Body of pancreas (tissue), 4 donors: ENCODE results near the gene USP11. TPM values are rescaled to one million over a fixed set of nuclear protein-coding genes. Genes with fewer than 3 reads are reported as not detected.

Source experiments
- ATAC-seq: fragments of 150-250 bp; one replicate; pipeline ENCODE4 v1.9.1; 2016
- DNase-seq, 4 donors: peaks; one replicate each; pipeline ENCODE4 v3.0.0-alpha.2; 2019
- H3K27ac ChIP-seq, 4 donors: fragments of 200-600 bp; sonication (generic); 1 replicate in 3 of 4; 2 replicates in 1 of 4; pipeline versions ENCODE4 v1.5.1 to v1.6.1; 2016 to 2019; ENCODE audit warnings: mild to moderate bottlenecking in 1 of 4, mixed read lengths in 1 of 4, moderate library complexity in 1 of 4
- H3K27me3 ChIP-seq, 2 donors: fragments of 200-600 bp; sonication (generic); one replicate each; pipeline ENCODE4 v1.6.0; 2016; ENCODE audit warnings: mild to moderate bottlenecking in 1 of 2
- H3K36me3 ChIP-seq, 2 donors: fragments of 200-600 bp; sonication (generic); replicated peaks in 1 of 2; 2 replicates each; pipeline ENCODE4 v1.5.1; 2016; ENCODE audit warnings: low read depth in 2 of 2; ENCODE audit not compliant: insufficient read depth in 1 of 2
- H3K4me1 ChIP-seq: fragments of 200-600 bp; sonication (generic); one replicate; pipeline ENCODE4 v1.6.0; 2016
- H3K4me3 ChIP-seq, 2 donors: fragments of 200-600 bp; sonication (generic); 1 replicate in 1 of 2; 2 replicates in 1 of 2; pipeline ENCODE4 v1.5.1; 2016 to 2019
- H3K9me3 ChIP-seq, 3 donors: fragments of 200-600 bp; sonication (generic); 1 replicate in 2 of 3; 2 replicates in 1 of 3; pipeline ENCODE4 v1.5.1; 2016
- POLR2A ChIP-seq, 3 donors: fragments of 450-650 bp; IDR thresholded peaks; one replicate each; pipeline ENCODE4 v1.6.1; 2016; ENCODE audit warnings: antibody characterized with exemption in 3 of 3, mild to moderate bottlenecking in 2 of 3
- WGBS, 2 donors: methylation state at CpG; one replicate each; pipeline ENCODE4 v1.1.5; 2017; 5-methylcytosine and 5-hydroxymethylcytosine counted together
- intact Hi-C: fragments of 100-400 bp; cut with DNase I; formaldehyde crosslinking; loops from one replicate; pipeline ENCODE4 v1.15.1; 2023
- total RNA-seq, 2 donors: library from RNA; depleted of rRNA; stranded (reverse); fragments of >200 nt; gene quantifications; one replicate each; pipeline ENCODE4 v1.1.0, GENCODE V29; 2016
- TF ChIP-seq, protein P1 (sequence below), 7 experiments: fragments of 450-650 bp in 4 of 7; fragments of 200-600 bp in 3 of 7; sonication (generic) in 3 of 7; IDR thresholded peaks; one replicate each; pipeline ENCODE4 v1.5.1; 2016 to 2019; ENCODE audit warnings: antibody characterized with exemption in 7 of 7

The USP11 gene
- total RNA-seq, 2 donors from 2014 or later, result 23.1 to 33.3 TPM

DNA sequence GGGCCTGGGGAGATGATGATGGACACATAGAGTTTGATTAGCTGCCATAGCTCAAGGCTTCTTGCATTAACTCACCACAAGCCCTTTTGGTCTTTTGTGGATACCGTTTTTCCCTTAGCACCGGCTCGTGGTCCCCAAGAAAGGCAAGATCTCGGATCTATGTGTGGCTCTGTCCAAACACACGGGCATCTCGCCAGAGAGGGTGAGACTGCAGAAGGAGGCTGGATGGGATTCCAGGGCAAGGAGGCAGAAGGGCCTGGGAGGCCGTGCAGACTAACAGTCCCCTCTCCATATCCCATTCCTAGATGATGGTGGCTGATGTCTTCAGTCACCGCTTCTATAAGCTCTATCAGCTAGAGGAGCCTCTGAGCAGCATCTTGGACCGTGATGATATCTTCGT is 9.5 kb downstream of the USP11 start:
- H3K4me1 ChIP-seq, result no peaks in the 10 kb centered on the region
- DNase-seq (no peak), ATAC-seq (no peak)
- H3K36me3 ChIP-seq, result peaks cover 0 to 2% of the 10 kb centered on the region in 2 donors
- no peaks in the 10 kb centered on the region for H3K27me3 ChIP-seq
- no peaks in the 10 kb centered on the region for H3K9me3 ChIP-seq
- intact Hi-C loops, result no loop called here
- no peak overlapping the region for H3K4me3 ChIP-seq
- TF ChIP-seq, protein P1, sequence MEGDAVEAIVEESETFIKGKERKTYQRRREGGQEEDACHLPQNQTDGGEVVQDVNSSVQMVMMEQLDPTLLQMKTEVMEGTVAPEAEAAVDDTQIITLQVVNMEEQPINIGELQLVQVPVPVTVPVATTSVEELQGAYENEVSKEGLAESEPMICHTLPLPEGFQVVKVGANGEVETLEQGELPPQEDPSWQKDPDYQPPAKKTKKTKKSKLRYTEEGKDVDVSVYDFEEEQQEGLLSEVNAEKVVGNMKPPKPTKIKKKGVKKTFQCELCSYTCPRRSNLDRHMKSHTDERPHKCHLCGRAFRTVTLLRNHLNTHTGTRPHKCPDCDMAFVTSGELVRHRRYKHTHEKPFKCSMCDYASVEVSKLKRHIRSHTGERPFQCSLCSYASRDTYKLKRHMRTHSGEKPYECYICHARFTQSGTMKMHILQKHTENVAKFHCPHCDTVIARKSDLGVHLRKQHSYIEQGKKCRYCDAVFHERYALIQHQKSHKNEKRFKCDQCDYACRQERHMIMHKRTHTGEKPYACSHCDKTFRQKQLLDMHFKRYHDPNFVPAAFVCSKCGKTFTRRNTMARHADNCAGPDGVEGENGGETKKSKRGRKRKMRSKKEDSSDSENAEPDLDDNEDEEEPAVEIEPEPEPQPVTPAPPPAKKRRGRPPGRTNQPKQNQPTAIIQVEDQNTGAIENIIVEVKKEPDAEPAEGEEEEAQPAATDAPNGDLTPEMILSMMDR (IDR thresholded peaks at IDR 0.05), result no peak
- no peak for TF ChIP-seq POLR2A (IDR thresholded peaks at IDR 0.05)
- no peak overlapping the region for H3K27ac ChIP-seq
- WGBS, 2 donors, result 87 to 100% methylated on average over 1 to 10 of the region's 10 CpGs

DNA sequence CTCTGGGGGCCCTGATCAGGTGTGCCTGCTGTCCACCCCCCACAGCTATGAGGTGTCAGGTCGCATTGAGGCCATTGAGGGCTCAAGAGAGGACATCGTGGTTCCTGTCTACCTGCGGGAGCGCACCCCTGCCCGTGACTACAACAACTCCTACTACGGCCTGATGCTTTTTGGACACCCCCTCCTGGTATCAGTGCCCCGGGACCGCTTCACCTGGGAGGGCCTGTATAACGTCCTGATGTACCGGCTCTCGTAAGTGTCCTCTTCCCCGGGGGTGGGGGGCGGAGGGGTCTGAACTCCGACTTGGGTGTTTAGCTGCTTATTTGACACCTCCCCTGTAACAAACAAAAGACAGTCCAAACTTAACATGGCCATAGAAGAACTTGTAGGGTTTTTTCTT is 10.5 kb downstream of the USP11 start:
- ATAC-seq, result no peak
- Histone ChIP-seq H3K4me1 (no peaks in the 10 kb centered on the region), H3K9me3 (no peaks in the 10 kb centered on the region), H3K4me3 (no peak overlapping the region), H3K27me3 (no peaks in the 10 kb centered on the region), H3K36me3 (peaks cover 0 to 2% of the 10 kb centered on the region in 2 donors), H3K27ac (no peak overlapping the region)
- intact Hi-C loops, result no loop called here
- no peak for DNase-seq
- no peak for TF ChIP-seq POLR2A (IDR thresholded peaks at IDR 0.05)
- TF ChIP-seq, protein P1 (IDR thresholded peaks at IDR 0.05), result no peak
- WGBS, 2 donors, result 77 to 97% methylated on average over 6 to 14 of the region's 14 CpGs

DNA sequence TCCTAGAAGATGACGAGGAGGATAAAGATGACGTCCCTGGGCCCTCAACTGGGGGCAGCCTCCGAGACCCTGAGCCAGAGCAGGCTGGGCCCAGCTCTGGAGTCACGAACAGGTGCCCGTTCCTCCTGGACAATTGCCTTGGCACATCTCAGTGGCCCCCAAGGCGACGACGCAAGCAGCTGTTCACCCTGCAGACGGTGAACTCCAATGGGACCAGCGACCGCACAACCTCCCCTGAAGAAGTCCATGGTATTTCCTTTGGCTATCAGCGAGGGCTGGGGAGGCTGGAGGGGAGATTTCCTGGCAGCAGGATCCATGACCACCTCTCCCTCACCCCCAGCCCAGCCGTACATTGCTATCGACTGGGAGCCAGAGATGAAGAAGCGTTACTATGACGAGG is 11.9 kb downstream of the USP11 start:
- H3K27me3 ChIP-seq, result no peaks in the 10 kb centered on the region
- 93% methylated on average over 14 of the region's 16 CpGs; no CpG with 5 or more reads in 1 of the 2 donors for WGBS, 2 donors
- DNase-seq (no peak), ATAC-seq (no peak)
- no peaks in the 10 kb centered on the region for H3K9me3 ChIP-seq
- TF ChIP-seq, protein P1 (IDR thresholded peaks at IDR 0.05), result no peak
- TF ChIP-seq POLR2A (IDR thresholded peaks at IDR 0.05), result no peak
- no peak overlapping the region for H3K4me3 ChIP-seq
- H3K36me3 ChIP-seq, result peaks cover 0 to 2% of the 10 kb centered on the region in 2 donors
- H3K27ac ChIP-seq, result no peak overlapping the region
- intact Hi-C loops, result no loop called here
- H3K4me1 ChIP-seq, result no peaks in the 10 kb centered on the region

DNA sequence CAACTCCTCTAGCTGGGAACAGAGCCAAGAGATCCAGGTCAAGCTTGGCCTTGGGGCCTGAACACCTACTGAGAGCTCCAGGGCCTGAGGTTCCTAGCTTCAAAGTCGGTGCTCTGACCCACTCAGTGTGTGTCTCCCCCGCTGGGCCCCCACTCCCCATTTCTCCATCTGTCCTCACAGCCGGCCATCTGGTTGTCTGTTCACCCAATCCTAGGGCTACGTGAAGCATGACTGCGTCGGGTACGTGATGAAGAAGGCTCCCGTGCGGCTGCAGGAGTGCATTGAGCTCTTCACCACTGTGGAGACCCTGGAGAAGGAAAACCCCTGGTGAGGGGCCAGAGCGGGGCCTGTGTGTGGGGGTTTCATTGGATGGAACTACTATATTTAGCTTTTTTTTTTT is 12.3 kb downstream of the USP11 start:
- no peak overlapping the region for H3K4me3 ChIP-seq
- no peak for ATAC-seq
- no peaks in the 10 kb centered on the region for H3K4me1 ChIP-seq
- 92 to 98% methylated on average over 7 to 10 of the region's 10 CpGs for WGBS, 2 donors
- no peak for DNase-seq
- H3K27ac ChIP-seq, result no peak overlapping the region
- H3K9me3 ChIP-seq, result no peaks in the 10 kb centered on the region
- peaks cover 0 to 2% of the 10 kb centered on the region in 2 donors for H3K36me3 ChIP-seq
- TF ChIP-seq POLR2A (IDR thresholded peaks at IDR 0.05), result no peak
- TF ChIP-seq, protein P1 (IDR thresholded peaks at IDR 0.05), result no peak
- intact Hi-C loops, result no loop called here
- no peaks in the 10 kb centered on the region for H3K27me3 ChIP-seq

DNA sequence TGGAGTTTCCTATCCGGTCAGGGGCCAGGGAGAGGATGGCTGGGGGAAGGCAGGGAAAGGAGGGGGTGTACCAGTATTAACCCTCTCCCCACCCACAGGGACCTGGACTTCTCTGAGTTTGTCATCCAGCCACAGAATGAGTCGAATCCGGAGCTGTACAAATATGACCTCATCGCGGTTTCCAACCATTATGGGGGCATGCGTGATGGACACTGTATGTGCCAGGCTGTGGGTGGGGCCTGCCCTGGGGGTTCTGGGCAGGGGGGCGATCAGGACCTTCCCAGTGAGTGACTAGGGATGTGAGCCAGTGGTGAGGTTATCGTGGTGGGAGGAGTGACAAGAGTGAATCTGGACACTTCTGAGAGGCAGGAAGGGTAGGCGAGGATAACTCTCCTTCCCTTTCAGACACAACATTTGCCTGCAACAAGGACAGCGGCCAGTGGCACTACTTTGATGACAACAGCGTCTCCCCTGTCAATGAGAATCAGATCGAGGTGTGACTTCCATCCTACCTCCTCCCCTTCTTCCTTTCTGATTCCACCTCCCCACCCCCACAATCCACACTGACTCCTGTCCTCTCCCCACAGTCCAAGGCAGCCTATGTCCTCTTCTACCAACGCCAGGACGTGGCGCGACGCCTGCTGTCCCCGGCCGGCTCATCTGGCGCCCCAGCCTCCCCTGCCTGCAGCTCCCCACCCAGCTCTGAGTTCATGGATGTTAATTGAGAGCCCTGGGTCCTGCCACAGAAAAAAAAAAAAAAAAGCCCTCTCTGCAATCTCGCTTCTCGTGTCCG is 14.6 kb downstream of the USP11 start:
- Histone ChIP-seq H3K4me1 (peaks cover 4% of the 10 kb centered on the region), H3K27ac (no peak overlapping the region), H3K36me3 (peaks cover 0 to 2% of the 10 kb centered on the region in 2 donors), H3K4me3 (no peak overlapping the region), H3K9me3 (no peaks in the 10 kb centered on the region), H3K27me3 (no peaks in the 10 kb centered on the region)
- WGBS, 2 donors, result 78 to 88% methylated on average over 13 to 20 of the region's 23 CpGs
- ATAC-seq (no peak), DNase-seq (no peak)
- no peak for TF ChIP-seq POLR2A (IDR thresholded peaks at IDR 0.05)
- TF ChIP-seq, protein P1 (IDR thresholded peaks at IDR 0.05), result no peak
- intact Hi-C loops, result no loop called here
